Gastroesophageal sphincter (tissue), 4 donors: ENCODE measurements around the gene LPP. TPM values are rescaled to one million over a fixed set of nuclear protein-coding genes. Genes with fewer than 3 reads are reported as not detected.
A peak's percentile ranks its signal among the peaks of the same experiment; 100 is the strongest.

Source experiments
- ATAC-seq: fragments of 150-250 bp; one replicate; pipeline ENCODE4 v1.9.1; 2016; ENCODE audit warnings: mild to moderate bottlenecking, moderate library complexity
- H3K27ac ChIP-seq, 4 donors: fragments of 200-600 bp; sonication (generic) in 3 of 4; 1 replicate in 3 of 4; 2 replicates in 1 of 4; pipeline ENCODE4 v1.5.1; 2016 to 2019
- H3K27me3 ChIP-seq: fragments of 200-600 bp; sonication (generic); one replicate; pipeline ENCODE4 v1.5.1; 2019
- H3K36me3 ChIP-seq, 2 donors: fragments of 200-600 bp; sonication (generic); one replicate each; pipeline ENCODE4 v1.5.1; 2019; ENCODE audit warnings: control low read depth in 1 of 2
- H3K4me1 ChIP-seq, 3 donors: fragments of 200-600 bp; sonication (generic); 1 replicate in 2 of 3; 2 replicates in 1 of 3; pipeline ENCODE4 v1.5.1; 2016 to 2019; ENCODE audit warnings: control low read depth in 2 of 3
- H3K4me3 ChIP-seq, 2 donors: fragments of 200-600 bp; sonication (generic); one replicate each; pipeline ENCODE4 v1.5.1; 2019; ENCODE audit warnings: mild to moderate bottlenecking in 1 of 2, moderate library complexity in 1 of 2
- H3K9me3 ChIP-seq, 3 donors: fragments of 200-600 bp; sonication (generic); one replicate each; pipeline ENCODE4 v1.5.1; 2017 to 2019; ENCODE audit warnings: control low read depth in 2 of 3
- CTCF ChIP-seq, 4 experiments: fragments of 200-600 bp in 2 of 4; fragments of 450-650 bp in 2 of 4; sonication (generic) in 1 of 4; IDR thresholded peaks; one replicate each; pipeline ENCODE4 v1.5.1; 2017 to 2019; ENCODE audit warnings: antibody characterized with exemption in 4 of 4, mild to moderate bottlenecking in 2 of 4, moderate library complexity in 2 of 4
- EP300 ChIP-seq: sonication (generic); formaldehyde crosslinking; IDR thresholded peaks from one replicate; pipeline ENCODE4 v1.6.1; 2017; ENCODE audit warnings: antibody characterized with exemption, mild to moderate bottlenecking
- POLR2A ChIP-seq, 2 donors: fragments of 450-650 bp; IDR thresholded peaks; one replicate each; pipeline ENCODE4 v1.6.1; 2017; ENCODE audit warnings: antibody characterized with exemption in 2 of 2, mild to moderate bottlenecking in 2 of 2, moderate library complexity in 1 of 2
- POLR2AphosphoS5 ChIP-seq: sonication (generic); formaldehyde crosslinking; IDR thresholded peaks from one replicate; pipeline ENCODE4 v1.6.1; 2017; ENCODE audit warnings: antibody characterized with exemption
- WGBS, 2 donors: methylation state at CpG; one replicate each; pipeline ENCODE4 v1.1.5; 2018; ENCODE audit warnings: low coverage in 1 of 2; 5-methylcytosine and 5-hydroxymethylcytosine counted together
- total RNA-seq, 4 donors: library from RNA; depleted of rRNA; stranded (reverse); fragments of >200 nt; gene quantifications; one replicate each; pipeline ENCODE4 v1.1.0, GENCODE V29; 2016

The LPP gene
- total RNA-seq, 4 donors from 2014 or later: 1,243 to 2,297 (median 2,164) TPM

DNA sequence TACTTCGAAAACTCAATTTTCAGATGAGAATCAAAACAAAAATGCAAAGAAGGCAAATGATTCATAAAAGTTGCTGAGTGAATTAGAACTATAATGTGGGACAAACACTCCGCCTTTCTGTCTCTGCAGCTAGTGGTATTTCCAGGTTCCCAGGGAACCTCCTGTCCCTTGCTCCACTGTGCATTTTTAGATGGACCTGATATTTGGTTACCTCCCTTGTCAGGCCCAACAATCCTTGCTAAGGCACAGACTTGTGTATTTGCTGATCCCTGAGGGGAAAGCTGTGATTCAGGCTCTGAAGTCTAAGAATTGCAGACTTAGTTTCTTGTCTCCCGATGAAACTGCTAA, 162.7 kb downstream of the LPP start:
- Histone ChIP-seq H3K4me3 (no peak overlapping the region), H3K27me3 (no peaks in the 10 kb centered on the region), H3K36me3 (peaks cover 0 to 4% of the 10 kb centered on the region in 2 donors), H3K27ac (peak overlapping the region; percentile 39 to 69 (median 60)), H3K4me1 (peaks cover 18 to 61% (median 22%) of the 10 kb centered on the region in 3 donors), H3K9me3 (no peaks in the 10 kb centered on the region)
- ATAC-seq: peak; percentile 29
- TF ChIP-seq POLR2AphosphoS5: peak; percentile 9
- no peak for TF ChIP-seq CTCF (IDR thresholded peaks at IDR 0.05)
- WGBS, 2 donors: 75 to 76% methylated on average over 3 of the region's 3 CpGs

- H3K9me3 ChIP-seq: no peaks in the 10 kb centered on the region
- TF ChIP-seq POLR2AphosphoS5 (no peak), POLR2A (IDR thresholded peaks at IDR 0.05) (no peak), CTCF (IDR thresholded peaks at IDR 0.05) (no peak), EP300 (no peak)
- whole genome bisulfite sequencing, 2 donors: 10 to 25% methylated on average over 1 of the region's 1 CpG
- no peaks in the 10 kb centered on the region for H3K36me3 ChIP-seq
- H3K27ac ChIP-seq: peak overlapping the region in 3 of 4 donors; percentile 50 to 74 (median 74)
- H3K4me1 ChIP-seq: peaks cover 26 to 87% (median 36%) of the 10 kb centered on the region in 3 donors
- H3K27me3 ChIP-seq: no peaks in the 10 kb centered on the region
- no peak overlapping the region for H3K4me3 ChIP-seq
- no peak for ATAC-seq
These were observed 165.6 kb downstream of the LPP start for GRCh38 chr3:188319569-188319968.

GRCh38 chr3:188320757-188321156, 166.8 kb downstream of the LPP start:
- Histone ChIP-seq H3K36me3 (no peaks in the 10 kb centered on the region), H3K27me3 (no peaks in the 10 kb centered on the region), H3K4me1 (peaks cover 26 to 91% (median 36%) of the 10 kb centered on the region in 3 donors), H3K9me3 (no peaks in the 10 kb centered on the region), H3K27ac (peak overlapping the region; percentile 5 to 74 (median 52)), H3K4me3 (no peak overlapping the region)
- 70 to 72% methylated on average over 2 to 3 of the region's 3 CpGs for WGBS, 2 donors
- TF ChIP-seq POLR2AphosphoS5 (no peak), CTCF (IDR thresholded peaks at IDR 0.05) (no peak), EP300 (no peak), POLR2A (IDR thresholded peaks at IDR 0.05) (no peak)
- no peak for ATAC-seq

DNA sequence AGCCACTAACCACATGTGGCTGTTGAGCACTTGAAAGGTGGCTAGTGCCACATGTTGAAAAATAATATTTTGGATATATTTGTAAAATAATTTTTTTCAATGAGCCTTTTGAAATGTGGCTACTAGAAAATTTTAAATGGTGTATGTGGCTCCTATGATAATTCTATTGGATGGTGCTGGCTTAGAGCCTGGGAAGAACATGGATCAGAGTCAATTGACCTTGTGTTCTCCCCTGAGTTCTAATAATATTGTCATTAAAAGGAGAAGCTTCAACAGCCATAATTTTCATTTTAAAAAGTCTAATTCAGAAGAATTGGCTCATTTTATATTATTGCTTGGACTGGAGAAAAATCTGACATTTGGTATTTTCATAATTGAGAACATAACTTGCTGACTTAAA, 167.3 kb downstream of the LPP start:
- no peaks in the 10 kb centered on the region for H3K9me3 ChIP-seq
- H3K36me3 ChIP-seq: no peaks in the 10 kb centered on the region
- H3K27me3 ChIP-seq: no peaks in the 10 kb centered on the region
- TF ChIP-seq POLR2AphosphoS5 (no peak), POLR2A (IDR thresholded peaks at IDR 0.05) (no peak), CTCF (IDR thresholded peaks at IDR 0.05) (no peak), EP300 (no peak)
- no peak for ATAC-seq
- no peak overlapping the region for H3K4me3 ChIP-seq
- H3K27ac ChIP-seq: peak overlapping the region; percentile 5 to 76 (median 74)
- H3K4me1 ChIP-seq: peaks cover 22 to 91% (median 40%) of the 10 kb centered on the region in 3 donors

GRCh38 chr3:188322135-188322887, 168.4 kb downstream of the LPP start:
- H3K36me3 ChIP-seq: no peaks in the 10 kb centered on the region
- peak overlapping the region; percentile 69 to 76 (median 74) for H3K27ac ChIP-seq
- no peaks in the 10 kb centered on the region for H3K9me3 ChIP-seq
- WGBS, 2 donors: 30 to 51% methylated on average over 2 to 4 of the region's 4 CpGs
- TF ChIP-seq CTCF (IDR thresholded peaks at IDR 0.05) (no peak), EP300 (no peak), POLR2A (IDR thresholded peaks at IDR 0.05) (no peak), POLR2AphosphoS5 (no peak)
- H3K4me3 ChIP-seq: no peak overlapping the region
- no peaks in the 10 kb centered on the region for H3K27me3 ChIP-seq
- peaks cover 19 to 91% (median 39%) of the 10 kb centered on the region in 3 donors for H3K4me1 ChIP-seq
- no peak for ATAC-seq
